ENCODE data around the gene RIC3.

DNA sequence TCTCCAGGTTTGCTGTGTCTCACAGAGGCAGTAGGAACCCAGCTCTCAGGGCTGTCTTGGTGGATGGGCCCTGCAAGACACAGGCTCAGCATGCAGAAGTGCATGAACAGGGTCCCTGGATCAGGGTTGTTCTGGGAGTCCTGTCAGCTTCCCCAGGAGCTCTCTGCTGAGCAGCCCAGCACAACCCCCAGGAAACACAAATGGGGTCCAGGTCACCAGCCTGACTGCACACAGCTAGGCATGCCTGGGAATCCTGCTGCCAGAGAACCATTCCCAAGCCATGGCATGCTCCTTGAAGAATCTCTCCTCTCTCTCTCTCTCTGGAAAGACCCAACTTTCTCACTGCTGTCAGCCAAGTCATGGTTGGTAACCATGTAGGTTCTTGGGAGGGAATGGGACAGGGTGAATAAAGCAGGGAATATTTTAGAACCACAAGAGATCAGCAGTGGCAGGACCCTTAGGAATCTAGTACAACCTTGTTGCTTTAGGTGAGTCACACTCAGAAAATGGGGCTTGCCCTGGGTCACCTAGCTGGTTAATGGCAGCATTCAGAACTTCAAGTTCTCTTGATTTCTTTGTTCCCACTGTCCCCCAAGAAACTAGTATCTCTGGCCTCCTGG, 66.4 kb downstream of the RIC3 start:
- TF ChIP-seq POLR2A (IDR thresholded peaks at IDR 0.05) = no peak
- TF ChIP-seq CTCF (IDR thresholded peaks at IDR 0.05) = no peak
